ENCODE data around the gene FBXL13.

DNA sequence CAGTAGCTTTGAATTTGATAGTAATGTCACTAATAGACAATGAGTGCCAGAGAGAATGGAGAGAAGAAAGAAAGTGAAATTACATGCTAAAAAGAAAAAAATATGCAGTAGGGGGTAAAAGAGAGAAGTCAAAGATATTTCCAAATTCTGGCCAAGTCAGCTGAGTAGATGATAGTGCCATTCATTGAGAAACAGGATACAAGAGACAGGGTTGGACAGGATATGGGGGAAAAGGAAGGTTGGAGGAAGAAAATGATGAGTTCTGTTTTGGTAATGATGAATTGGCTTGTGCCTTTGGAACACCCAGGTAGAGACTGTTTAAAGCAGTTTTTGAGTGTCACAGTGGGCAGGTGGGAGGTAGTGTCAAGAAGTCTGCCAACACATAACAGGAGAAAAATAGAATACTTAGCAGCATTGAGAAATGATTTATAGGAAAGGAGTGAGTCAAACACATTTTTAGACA lies 83.5 kb downstream of the FBXL13 start:
- TF ChIP-seq TEAD4 (IDR thresholded peaks at IDR 0.05) = no peak
- TF ChIP-seq RAD21 (IDR thresholded peaks at IDR 0.05; ENCODE audit: low read depth) = no peak
- no peak for TF ChIP-seq EGR1 (IDR thresholded peaks at IDR 0.05)
- no peak for TF ChIP-seq EP300 (IDR thresholded peaks at IDR 0.05; ENCODE audit: borderline replicate concordance)
- no peak for TF ChIP-seq TAF1 (IDR thresholded peaks at IDR 0.05; ENCODE audit: low read depth)
- TF ChIP-seq YY1 (IDR thresholded peaks at IDR 0.05; ENCODE audit: low read depth) = no peak
- TF ChIP-seq CREB1 (IDR thresholded peaks at IDR 0.05; ENCODE audit: low read depth) = no peak
- no peak for TF ChIP-seq NFIC (IDR thresholded peaks at IDR 0.05)
- no peak for TF ChIP-seq CEBPB (IDR thresholded peaks at IDR 0.05)
- TF ChIP-seq, protein P1, sequence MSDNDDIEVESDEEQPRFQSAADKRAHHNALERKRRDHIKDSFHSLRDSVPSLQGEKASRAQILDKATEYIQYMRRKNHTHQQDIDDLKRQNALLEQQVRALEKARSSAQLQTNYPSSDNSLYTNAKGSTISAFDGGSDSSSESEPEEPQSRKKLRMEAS (IDR thresholded peaks at IDR 0.05) = no peak
- TF ChIP-seq TCF12 (IDR thresholded peaks at IDR 0.05; ENCODE audit: low read depth) = no peak
- no peak for TF ChIP-seq ZBTB7A (IDR thresholded peaks at IDR 0.05; ENCODE audit: low read depth)
- TF ChIP-seq, protein P2, sequence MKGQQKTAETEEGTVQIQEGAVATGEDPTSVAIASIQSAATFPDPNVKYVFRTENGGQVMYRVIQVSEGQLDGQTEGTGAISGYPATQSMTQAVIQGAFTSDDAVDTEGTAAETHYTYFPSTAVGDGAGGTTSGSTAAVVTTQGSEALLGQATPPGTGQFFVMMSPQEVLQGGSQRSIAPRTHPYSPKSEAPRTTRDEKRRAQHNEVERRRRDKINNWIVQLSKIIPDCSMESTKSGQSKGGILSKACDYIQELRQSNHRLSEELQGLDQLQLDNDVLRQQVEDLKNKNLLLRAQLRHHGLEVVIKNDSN (IDR thresholded peaks at IDR 0.05) = no peak

Data from Ishikawa (cell line).